Activated gamma-delta T cell treated with Interleukin-2 at 50 U/mL for 16 hours (primary cell): ENCODE data around the gene INO80B.

ENCODE experiments used
- DNase-seq: peaks from one replicate; pipeline ENCODE4 v3.0.0-alpha.2; 2020

INO80B gene

DNA sequence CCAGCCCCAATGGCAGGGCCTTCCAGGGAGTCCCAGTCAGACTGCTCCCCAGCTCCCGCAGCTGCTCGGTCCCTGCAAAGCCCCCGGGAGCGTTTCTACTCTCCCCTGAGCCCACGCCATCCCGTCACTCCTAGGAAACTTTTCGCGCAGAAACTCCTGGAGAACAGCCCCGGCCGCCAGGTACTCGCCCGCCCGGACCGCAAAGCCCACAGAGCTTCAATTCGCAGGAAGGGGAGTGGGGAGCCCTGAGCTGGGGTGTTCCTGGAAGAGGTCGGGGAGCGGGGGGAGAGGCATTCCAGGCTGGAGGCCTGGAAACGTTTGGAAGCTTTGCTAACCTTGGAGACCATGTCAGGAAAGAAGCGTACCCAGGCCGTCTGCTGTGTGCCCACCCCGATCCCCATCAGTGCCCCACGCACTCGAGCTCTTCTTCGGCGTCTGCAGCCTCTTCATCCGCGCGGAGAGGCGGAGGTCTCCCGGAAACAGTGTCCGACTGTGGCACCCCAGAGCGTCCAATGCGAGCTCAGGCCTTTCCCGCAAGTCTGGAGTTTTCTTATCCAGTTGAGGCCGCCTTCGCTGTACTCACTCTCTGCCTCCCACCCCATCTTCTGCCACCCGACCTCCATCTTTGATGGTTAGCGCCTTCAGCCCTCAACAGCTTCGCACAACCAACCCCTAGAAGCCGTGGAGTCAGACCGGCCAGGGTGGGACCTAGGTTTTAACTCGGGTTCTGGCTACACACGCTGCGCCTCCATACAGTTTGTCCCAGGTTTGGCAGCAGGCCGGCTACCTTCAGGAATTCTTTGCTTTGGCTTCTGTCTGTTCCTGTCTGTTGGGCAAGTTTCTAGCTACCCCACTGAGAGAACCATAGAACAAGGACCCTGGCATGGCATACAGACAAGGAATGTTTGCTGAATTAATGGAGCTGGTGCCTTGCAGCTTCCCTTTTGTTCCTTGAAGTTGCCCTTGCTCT is 48.9 kb downstream of the INO80B start:
- DNase-seq: no peak

DNA sequence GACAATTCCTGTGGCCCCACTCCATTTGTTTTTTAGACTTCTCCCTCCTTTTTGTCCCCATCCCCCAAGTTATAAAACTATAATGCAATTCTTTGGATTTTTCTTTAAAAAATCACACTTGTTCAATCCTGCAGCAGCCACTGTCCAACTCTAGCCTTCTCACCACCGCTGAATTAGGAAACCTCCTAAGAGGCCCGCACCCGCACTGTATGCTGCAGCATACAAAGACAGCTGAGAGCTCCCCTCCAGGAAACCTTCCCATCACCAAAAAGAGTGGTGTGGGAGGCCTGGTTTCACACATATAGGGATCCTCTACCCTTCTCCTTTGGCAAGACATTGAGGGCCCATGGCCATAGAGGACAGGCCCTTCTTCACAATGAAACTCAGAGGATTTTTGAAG is 49.7 kb downstream of the INO80B start:
- no peak for DNase-seq

DNA sequence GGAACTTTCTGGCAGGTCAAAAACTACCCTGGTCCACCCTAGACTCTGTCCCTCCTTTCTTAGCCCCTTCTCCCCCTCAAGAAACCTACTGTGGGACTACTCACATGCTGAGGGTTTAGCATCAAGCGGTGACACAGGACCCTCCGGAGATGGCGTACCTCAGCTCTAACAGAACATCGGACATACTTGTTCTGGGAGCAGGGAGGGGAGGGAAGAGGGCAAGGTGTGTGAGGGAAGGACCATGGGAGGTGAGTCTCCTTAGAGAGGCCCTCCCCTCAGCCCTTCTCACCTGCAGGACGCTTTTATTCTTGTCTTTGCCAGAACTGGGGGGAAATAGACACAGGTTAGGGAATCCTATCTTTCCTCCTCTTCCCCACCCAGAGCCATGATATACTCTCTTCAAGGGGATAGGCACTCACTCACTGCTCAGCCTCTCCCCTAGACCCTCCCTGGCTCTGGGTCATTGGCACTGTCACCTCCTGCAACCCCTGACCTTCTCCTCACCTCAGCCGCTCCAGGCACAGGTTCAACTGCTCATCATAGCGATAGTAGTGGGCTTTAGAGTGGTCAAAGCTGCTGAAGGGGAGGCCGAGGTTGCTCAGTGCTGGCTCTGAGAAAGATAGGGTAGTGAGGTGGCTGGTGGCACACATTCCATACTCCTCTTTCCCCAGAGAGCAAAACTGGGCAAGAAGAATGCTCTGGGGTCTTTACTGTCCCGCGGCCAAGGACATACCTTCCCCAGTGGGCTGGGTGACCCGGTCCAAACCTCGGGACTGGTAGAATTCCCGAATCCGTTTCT is 50.8 kb downstream of the INO80B start:
- no peak for DNase-seq

DNA sequence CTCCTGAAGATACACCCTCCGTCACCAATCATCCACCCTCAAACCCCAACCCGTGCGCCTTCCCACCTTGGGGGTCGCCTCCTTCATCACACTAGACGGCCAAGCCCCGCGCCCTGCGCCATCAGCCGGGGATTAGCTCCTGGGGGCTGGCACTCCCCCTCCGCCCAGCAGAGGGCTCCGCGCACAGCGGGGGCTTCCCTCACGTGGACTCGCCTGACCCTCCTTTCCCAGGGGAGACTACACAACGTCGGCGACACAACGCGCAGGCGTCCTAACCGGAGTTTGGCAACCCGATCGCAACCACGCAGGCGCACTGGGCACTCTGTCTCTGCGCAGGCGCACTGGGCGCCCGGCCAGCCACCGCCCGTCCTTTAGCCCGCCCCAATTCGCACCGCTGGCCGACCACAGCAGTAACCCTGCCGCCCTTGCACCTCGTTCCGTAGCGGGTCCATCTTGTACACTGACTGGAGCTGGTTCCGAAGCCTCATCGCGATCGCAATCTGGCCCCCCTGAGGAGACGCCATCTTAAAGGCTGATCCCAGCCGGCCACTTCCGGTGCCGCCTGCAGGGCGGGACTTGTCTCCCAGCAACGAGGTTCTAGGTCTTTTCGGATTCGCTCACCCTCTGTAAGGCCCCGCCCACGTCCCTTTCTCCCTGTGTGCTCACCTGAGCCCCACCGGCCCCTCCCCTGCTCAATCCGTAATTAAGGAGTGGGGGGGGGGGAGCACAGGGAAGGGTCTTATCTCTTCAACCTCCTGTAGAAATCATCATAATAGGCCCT is 52.4 kb downstream of the INO80B start, which contains the start of gene PCGF1:
TSS of gene PCGF1 (minus strand) at position 551 of the 781 bp plus-strand sequence. CDS start at position 524, 27 bp downstream.
- DNase-seq: peak; percentile 99
